Stimulated activated CD4-positive, alpha-beta T cell treated with anti-CD3 and anti-CD28 coated beads, Interleukin-1b, Interleukin-23, amount 100 ng/mL, for 4 hours (primary cell): ENCODE data around the gene CAMK2A.

Experiments used
- DNase-seq, 2 donors: peaks; one replicate each; pipeline ENCODE4 v3.0.0-alpha.2; 2020; ENCODE audit warnings: low read depth in 2 of 2

Gene CAMK2A

DNA sequence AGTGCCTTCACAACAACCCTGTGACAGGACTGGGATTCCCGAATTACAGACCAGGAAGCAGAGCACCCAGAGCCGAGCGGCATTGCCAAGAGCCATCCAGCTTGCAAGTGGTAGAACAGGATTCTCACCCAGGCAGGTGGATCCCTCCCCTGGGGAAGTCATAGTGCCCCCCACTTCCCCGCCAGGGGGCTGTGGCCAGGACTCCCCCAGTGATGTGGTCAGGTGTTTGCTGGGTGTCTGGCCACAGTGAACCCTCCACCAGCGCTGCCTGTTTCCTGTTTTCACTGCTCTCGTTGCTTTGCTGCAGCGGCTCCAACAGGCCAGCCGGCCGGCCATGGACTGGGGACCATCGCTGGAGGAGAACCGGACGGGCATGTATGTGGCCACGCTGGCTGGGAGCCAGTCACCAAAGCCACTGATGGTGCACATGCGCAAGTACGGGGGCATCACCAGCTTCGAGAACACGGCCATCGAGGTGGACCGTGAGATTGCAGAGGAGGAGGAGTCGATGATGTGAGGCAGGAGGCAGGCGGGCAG lies 80.4 kb downstream of the CAMK2A start:
- DNase-seq: no peak

DNA sequence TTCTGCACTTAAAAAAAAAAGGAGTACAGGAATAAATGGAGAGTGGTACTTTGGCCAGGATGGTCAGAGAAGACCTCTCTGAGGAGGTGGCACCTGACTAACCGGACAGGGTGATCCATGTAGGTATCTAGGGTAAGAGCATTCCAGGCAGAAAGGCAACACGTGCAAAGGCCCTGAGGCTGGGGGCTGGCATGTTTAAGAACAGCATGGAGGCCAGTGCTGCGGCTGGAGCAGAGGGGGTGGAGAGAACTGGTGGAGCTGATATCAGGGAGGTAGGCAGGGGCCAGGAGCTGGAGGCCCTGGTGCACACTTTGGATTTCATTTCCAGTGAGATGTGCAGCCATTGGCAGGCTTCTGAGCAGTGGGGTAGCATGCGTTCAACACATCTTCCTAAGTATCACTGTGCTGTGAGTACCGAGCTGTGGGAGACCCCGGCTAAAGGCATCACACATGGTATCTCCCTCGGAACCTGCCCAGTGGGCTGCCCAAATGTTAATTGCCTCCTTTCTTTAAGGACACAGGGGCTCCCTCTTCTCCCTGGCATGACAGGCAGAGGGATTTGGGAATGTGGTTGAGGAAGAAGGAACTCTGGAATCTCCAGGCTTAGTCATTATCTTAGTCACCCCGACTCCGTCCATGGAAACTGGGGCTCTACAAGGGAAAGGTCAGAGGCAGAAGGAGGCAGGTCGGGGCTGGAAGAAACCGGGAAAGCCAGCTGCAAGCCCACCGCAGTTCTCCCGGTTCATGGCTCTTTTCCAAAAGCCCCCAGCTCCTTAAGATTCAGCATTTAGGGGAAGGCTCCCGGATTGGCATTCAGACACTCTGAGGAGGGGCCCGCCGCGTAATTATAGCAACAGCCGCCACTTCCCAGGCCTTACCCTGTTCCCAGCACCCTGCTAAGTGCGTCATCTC lies 81.1 kb downstream of the CAMK2A start:
- no peak for DNase-seq

DNA sequence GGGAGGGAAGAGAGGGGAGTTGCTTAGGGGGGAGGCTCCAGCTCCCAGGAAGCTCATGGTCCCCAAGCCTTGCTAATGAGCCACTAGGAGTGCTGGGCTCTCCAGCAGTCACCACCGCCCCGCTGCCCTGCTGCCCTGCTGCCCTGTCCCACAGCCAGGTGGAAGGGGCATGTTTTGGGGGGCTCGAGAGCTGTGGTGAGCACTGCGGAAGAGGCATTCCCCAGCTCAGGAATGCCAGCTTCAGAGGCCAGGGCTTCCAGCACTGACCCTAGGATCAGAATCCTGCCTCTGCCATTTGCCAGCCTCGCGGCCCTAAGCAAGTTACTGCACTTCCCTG lies 82.8 kb downstream of the CAMK2A start:
- no peak for DNase-seq

DNA sequence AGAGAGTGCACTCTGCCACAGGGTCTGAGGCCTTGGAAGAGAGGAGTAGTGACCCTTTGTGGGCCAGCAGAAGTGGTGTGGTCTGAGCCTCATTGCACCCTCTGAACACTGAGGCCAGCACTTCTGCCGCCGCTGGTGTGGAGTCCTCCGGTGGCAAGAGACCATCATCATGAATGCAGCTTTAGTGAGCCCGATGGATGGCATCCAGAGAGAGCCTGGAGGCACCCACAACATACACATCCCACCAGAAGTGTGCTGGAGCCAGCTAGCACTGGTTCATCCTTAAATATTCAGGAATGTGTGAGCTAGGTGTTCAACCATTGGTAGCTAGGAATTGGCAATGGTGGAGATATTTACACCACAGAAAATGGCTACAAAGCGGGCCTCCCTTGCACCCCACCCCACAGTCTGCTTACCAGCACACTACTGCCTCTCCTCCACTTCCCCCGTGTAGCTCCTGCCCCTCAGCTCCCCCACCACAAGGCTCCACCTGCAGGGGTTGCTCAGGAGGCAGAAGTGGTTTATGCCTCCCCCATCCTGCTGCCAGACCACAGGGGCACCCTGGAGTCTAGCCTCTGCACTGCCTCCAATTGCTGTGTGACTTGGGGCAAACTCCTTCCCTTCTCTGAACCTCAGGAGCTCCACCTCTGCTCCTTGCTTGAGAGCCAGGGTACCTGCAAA lies 83.3 kb downstream of the CAMK2A start:
- no peak for DNase-seq

DNA sequence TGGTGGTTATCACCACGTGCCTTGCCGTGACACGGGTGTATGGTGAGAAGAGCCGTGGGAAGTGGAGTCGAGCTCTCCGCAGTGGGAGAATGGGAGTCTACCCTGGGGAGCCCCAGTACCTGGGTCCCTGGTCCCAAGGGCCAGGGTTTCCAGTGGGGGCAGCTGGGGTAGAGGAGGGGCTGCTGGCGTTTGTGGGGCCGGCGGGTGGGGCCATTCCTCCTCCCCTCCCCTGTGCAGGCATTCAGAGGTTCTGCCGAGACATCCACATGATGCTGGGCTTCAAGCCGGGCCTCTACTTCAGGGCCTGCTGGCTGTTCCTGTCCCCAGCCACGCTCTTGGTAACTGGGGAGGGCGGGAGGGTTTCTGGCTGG lies 85.0 kb downstream of the CAMK2A start:
- DNase-seq: no peak

DNA sequence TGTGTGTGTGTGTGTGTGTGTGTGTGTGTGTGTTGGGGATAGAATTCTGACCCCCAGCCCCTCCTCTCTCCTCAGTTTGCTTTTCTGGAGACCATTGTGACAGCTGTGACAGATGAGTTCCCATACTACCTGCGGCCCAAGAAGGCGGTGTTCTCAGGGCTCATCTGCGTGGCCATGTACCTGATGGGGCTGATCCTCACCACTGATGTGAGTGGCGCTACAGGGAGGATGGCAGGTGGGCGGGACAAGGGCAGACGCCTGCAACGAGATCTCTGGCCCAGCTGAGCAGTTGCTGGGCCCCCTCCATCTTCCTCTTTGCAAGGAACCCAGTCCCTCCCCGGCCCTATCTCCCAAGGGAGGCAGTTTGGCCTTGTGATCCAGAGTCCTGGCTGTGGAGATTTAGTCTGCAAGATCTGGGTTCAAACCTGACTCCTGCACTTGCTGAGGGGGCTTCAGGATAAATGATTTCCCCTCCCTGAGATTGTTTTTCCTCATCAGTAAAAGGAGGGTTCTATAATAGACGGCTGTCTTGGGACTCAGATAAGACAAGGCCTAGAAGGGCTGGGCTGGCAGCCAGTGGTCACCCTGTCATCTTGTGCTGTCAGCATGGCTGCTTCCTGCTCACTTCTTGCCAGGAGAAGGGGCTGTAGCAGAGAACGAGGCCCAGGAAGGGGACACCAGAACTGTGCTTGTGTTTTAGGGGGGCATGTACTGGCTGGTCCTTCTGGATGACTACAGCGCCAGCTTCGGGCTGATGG lies 85.6 kb downstream of the CAMK2A start:
- no peak for DNase-seq

DNA sequence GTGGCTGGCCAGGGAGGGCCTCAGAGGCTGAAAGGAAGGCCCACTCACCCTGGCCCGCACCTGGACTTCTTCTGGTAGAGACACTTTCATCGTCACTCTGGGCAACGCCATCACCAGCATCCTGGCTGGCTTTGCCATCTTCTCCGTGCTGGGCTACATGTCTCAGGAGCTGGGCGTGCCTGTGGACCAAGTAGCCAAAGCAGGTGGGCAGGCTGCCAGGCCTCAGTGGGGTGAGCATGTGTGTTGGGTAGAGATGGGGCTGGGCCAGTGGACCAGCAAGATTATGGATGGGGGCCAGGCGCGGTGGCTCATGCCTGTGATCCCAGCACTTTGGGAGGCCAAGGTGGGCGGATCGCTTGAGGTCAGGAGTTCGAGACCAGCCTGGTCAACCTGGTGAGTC lies 87.1 kb downstream of the CAMK2A start:
- no peak for DNase-seq

DNA sequence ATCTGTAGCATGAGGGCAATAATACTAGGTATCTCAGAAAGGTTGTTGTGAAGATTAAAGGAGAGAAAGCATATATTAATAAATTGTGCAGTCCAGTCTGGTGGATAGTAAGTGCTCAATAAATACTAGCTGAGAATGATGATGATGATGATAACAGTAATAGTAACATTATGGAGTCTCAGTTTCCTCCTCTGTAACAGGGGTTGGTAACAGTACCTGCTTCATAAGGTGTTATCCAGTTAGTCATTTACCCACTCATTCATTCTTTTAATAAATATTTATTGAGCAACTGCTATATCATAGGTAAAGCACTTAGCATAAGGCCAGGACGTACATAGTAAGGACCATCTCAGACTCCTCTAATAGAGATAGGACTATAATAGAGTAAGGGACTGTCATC lies 92.1 kb downstream of the CAMK2A start:
- DNase-seq: no peak

DNA sequence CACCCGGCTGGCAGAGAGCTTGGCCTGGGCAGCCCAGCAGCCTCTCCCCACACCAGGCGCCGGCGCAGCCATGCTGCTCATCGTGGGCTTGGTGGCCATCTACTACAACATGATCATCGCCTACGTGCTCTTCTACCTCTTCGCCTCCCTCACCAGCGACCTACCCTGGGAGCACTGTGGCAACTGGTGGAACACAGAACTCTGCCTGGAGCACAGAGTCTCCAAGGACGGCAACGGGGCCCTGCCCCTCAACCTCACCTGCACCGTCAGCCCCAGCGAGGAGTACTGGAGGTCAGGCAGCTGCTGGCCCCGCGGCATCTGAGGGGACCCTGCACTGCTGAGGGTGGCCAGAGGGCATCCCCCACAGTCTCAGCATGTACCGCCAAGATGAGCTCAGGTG lies 92.6 kb downstream of the CAMK2A start:
- no peak for DNase-seq

DNA sequence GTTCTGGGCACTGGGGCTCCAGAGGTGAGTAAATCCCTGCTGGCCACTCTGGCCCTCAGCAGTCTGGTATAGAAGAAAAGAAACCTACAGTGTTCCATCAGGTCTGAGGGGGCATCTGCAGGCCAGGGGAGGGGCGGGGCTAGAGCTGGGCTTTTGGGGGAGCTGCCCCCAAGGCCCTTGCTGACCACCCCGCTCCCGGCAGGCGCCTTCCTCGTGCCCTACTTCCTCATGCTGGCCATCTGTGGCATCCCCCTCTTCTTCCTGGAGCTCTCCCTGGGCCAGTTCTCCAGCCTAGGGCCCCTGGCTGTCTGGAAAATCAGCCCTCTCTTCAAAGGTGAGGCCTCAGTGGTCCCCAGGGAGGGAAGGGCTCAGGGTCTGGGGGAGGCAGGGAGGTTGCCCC lies 93.1 kb downstream of the CAMK2A start:
- DNase-seq: no peak

DNA sequence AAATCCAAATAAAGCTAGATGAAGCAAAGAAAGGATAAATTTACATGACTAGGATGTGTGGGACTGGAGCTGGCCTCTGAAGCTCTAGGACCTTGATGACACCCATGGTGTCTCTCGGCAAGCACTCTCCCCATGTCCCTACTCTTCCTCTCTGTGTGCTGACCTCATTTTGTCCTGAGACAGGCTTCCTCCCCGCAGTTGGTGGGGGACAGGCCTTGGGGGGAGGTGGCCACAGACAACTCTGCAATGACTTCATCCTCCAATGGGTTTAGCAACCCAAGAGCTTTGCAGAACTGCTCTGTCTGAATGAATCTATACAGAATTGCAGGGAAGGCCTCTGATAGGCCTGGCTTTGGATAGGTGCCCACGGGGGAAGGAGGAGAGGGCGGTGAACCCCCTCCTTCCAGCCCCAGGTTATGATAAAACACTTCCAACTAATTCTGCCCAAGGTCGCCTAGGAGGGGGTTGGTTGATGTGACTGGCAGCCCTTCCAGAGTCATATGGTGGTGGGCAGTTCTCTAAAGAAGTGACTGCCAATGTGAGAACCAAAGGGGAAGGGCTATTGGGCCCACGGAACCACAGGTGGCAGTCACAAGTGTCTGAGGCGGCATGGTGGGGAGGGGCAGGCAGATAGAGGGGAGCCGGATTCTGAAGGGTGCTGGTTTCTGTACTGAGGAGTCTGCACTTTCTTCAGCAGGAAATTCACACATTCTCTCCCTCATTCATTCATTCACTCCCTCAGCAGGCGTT lies 93.7 kb downstream of the CAMK2A start:
- DNase-seq: no peak

DNA sequence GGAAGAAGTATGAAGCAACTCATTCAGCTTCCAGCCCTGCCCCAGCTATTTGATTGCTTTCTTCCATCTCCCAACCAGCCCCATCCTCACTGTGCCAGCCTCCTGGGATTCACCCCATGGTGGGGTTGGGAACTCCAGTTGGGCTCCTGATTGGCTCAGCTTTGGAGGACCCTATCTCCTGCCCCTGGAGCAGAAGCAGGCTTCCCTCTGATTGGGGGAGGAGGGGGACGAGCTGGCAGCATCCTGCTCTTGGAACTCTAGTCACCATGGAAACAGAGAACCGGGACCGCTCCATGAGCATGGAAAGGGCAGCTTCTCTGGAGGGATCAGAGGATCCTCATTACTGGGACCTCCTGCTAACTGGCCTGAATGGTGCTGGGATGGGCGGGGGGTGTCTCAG lies 97.1 kb downstream of the CAMK2A start:
- DNase-seq: no peak

DNA sequence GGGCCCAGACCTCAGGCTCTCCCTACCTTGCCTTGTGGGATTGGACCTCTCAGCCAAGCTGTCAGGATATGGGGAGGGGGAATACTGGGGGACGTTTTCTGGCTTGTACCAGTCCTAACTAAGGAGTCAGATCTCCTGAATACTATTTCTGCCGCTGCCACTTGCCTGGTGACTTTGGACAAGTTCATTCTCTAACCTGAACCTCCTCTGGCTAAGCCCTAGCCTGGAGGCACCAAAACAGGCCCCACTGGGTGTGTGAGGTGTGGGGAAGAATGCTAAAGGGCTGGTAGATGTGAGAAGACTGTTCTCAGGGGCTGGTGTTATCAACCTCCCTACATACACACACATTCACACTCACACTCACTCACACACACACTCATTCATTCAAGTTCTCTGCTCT lies 98.6 kb downstream of the CAMK2A start:
- DNase-seq: no peak

DNA sequence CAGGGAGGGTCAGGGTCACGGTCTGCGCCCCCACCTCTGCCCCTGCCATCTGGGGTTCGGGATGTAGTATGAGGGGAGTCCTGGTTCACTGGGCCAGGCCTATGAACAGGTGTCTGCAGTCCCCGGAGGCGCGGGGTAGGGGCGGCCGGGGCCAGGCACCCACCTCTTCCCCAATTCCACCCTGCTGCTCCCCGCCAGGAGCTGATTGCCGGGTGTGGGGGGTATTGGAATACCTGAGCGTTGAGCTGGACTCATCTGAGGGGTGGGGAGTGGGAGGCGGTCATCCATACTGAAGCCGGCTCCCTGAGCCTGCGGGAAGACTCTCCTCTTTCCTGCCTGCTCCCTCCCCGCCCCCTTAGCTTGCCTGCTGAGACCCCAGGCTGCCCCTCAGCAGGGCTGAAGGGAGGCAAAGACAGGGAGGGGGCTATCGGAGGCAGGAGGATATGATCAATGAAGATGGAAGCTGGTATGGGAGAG lies 99.0 kb downstream of the CAMK2A start:
- DNase-seq: no peak

DNA sequence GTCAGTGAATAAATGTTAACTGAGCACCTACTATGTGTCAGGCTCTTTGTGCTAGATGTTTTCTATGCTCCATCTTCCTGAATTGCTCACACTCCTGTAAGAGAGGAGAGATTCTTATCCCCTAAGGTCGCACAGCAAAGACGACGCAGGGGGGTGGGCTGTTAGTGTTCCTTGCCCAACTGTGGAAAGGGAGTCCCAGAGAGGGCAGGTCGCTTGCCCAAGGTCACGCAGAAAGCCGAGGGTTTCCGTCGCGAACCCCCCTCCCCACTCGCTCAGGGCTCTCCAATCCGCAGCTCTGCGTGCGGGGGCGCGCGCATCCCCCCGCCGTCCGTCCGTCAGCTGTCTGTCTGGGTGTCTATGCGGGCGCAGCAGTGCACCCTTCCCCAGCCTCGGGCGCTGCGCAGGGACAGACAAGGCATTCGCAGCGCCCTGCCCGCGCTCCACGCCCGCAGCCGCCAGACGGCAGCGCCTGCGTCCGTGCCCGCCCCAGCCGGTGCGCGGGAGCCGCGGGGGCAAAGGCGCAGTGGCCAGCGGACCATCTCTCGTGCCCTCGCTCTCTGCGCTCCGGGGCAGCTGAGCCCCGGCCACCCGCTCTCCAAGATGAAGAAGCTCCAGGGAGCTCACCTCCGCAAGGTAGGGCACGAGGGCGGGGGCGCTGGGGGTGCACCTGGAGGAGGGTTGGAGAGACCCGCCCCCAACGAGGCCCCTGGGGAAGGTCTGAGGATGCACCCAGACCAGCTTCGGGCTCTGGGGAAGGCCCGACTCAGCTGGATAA lies 99.7 kb downstream of the CAMK2A start, which contains the start of gene SLC6A7:
TSS of gene SLC6A7 (plus strand) at position 335 of the 775 bp plus-strand sequence. CDS start at position 601, 266 bp downstream.
- DNase-seq: no peak

DNA sequence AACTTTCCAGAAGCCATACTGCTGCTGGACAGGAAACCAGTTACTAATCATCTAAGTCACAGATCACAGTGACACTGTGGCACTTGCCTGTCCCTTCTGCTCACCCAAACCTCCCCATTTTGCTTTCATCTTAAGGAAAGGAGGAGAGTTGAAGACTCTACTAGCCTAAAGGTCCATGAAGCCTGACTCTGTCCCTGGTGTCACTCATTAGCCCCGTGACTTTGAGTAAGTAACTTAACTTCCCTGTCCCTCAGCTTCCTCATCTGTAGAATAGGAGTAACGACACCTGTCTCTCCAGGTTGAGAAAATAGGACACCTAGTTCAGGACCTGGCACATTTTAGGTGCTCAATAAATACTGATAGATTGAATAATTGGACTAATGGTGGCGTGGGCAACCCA lies 100.2 kb downstream of the CAMK2A start:
- DNase-seq: no peak

DNA sequence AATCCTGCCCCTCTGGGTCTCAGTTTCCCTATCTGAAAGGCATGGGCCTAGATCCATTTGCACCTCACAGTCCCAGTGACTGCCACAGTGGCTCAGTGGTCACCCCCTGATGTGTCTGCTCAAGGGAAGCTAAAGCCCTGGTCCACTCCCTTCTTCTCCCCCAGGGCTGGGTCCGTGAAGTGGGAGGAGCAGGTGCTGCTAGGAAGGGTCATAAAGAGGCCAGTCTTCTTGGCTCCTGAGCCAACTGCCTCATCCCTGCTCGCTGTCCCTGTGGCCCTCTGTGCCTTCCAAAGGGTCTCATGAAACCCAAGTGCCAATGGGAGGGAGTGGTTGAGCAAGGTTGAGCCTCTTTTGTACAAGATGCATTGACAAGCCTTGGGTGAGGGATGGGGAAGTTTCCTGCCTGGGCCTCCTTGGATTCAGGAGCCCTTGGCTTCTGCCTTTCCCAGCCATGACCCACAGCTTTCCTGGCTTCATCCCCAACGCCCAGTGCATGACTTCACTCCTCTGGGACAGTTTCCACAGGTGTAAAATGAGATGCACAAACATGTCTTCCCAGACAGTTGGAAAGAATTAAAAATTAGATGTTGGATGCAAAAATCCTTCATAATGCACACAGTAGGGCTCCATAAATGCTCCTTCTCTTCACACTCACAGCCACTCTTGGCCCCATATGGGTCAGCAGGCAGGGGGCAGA lies 101.3 kb downstream of the CAMK2A start:
- DNase-seq: no peak

DNA sequence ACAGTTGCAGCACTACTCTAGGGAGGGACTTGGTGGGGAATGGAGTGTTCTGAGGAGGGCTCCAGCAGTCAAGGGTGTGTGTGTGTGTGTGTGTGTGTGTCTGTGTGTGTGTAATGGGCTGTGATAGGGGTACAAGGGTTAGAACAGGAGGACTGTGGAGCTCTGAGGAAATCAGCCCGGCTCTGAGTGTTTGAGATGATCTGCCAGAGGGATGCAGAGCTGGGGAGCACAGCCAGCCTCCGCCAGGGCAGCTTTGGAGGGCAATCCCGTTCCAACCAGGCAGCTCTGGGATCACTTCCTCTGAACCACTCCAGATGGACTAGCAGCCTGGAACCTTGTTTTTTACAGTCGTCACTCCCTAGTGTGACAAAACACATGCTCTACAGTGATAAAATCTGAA lies 102.7 kb downstream of the CAMK2A start:
- no peak for DNase-seq

DNA sequence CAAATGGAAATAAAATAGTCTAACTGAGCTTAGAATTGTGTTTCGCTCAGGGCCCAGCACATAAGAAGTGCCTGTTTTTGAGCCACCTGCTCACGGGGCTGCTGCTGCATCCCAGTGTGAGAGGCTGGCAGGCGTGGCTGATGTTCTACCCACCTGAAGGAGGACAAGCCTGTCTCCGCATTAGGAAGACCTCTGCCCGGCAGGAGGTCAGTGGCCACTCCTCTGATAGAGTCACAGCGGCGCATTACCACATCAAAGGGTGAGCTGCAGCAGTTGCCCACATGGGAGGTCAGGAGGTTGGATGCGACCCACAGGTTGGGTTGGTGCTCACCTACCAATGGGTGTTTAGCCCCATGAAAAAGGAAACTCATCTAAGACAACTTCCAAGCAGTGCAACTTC lies 103.4 kb downstream of the CAMK2A start:
- no peak for DNase-seq
